MCF 10A (cell line): Measurements from ENCODE around the gene PLBD2. TPM values are rescaled to one million over a fixed set of nuclear protein-coding genes. Genes with fewer than 3 reads are reported as not detected.

Experiments
- total RNA-seq: library from RNA; stranded (reverse); gene quantifications from 2 replicates; pipeline ENCODE4 v1.2.3, GENCODE V29; 2022

Gene PLBD2
- total RNA-seq, 1 experiment from 2014 or later: 18.1 TPM

Other genes with a start within 250 kb of the PLBD2 start
- not detected in 2 replicates for gene RASAL1, start 222.8 kb upstream of the PLBD2 start, total RNA-seq
- gene CFAP73, start 208.9 kb upstream of the PLBD2 start, total RNA-seq: not detected in 2 replicates
- 67.3 and 75.8 TPM in 2 replicates for gene DDX54, start 173.1 kb upstream of the PLBD2 start, total RNA-seq
- 17.5 and 17.9 TPM in 2 replicates for gene RITA1, start 172.9 kb upstream of the PLBD2 start, total RNA-seq
- gene TPCN1, start 137.1 kb upstream of the PLBD2 start, total RNA-seq: 42.7 and 43.0 TPM in 2 replicates
- 15.7 and 19.6 TPM in 2 replicates for gene SLC8B1, start 23.5 kb upstream of the PLBD2 start, total RNA-seq
- not detected in 2 replicates for gene SDS, start 45.3 kb downstream of the PLBD2 start, total RNA-seq
- 21.1 and 32.7 TPM in 2 replicates for gene SDSL, start 63.8 kb downstream of the PLBD2 start, total RNA-seq
- gene LHX5, start 113.3 kb downstream of the PLBD2 start, total RNA-seq: not detected in 2 replicates